Measurements from ENCODE around the gene TMEM139. TPM values are rescaled to one million over a fixed set of nuclear protein-coding genes. Genes with fewer than 3 reads are reported as not detected.
"Not testable (repeated sequence)": the region's sequence is repeated elsewhere in the genome, so short reads cannot be mapped to it uniquely, and the experiment has no call there.

The TMEM139 gene
- polyA plus RNA-seq, 3 donors: 0.55 TPM; not detected in 2

DNA sequence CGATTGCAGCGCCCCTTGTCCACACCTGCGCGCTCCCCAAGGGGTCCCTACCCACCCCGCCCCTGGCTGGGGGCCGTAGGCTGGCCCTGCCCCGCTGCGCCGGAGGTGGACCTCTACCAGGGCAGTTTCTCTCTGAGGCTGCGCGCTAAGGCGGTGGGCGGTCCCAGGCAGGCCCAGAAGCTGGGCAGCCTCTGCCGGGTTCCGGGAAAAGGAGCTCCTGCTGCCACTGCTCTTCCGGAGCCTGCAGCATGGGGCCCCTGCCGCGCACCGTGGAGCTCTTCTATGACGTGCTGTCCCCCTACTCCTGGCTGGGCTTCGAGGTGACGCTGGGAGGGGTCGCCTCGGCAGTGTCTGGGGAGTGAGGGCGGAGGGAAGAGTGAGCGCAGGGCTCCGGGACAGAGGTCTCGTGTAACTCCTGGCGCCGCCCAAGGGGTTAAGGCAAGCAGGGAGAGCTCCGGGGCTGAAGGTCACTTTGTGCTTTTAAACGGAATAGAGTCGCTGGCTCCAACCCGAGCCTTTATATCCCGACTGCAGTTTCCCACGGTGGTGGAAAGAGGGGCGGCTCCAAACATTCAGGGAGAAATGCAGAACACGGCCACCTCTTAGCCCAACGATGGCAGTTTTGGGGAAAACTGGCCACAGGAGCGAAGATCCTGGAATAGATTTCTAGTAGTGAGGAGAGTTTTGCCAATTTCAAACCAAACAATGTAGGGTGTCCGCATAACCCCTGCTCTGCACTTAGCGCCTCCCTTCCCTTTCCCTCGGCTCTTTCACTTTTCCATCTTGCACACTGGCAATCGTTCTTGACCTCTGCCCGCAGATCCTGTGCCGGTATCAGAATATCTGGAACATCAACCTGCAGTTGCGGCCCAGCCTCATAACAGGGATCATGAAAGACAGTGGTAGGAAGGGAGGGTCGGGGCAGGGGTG lies 21.2 kb upstream of the TMEM139 start, which contains the start of gene GSTK1:
TSS of gene GSTK1 (plus strand) at position 176 of the 930 bp plus-strand sequence. CDS start at position 249, 73 bp downstream.
- Mint-ChIP-seq H3K27ac (peak within 1 kb of the TSS; percentile 61 to 92 (median 87)), H3K4me1 (peaks cover 33% of the 10 kb centered on the region), H3K9me3 (peaks cover 0 to 4% (median 0%) of the 10 kb centered on the region in 7 donors), H3K4me3 (peak within 1 kb of the TSS; percentile 95 to 96), H3K36me3 (peaks cover 38% of the 10 kb centered on the region in 2 donors), H3K27me3 (ENCODE audit: low read depth in 3 of 3) (peaks cover 0 to 2% (median 0%) of the 10 kb centered on the region in 3 donors)
- peak within 1 kb of the TSS; percentile 98 for H2AFZ ChIP-seq (ENCODE audit: insufficient read depth, low read depth, low read length, poor library complexity, severe bottlenecking)
- H3K9ac ChIP-seq (ENCODE audit: insufficient read depth, low read length, poor library complexity, severe bottlenecking): peak within 1 kb of the TSS; percentile 90
- TF ChIP-seq CTCF (IDR thresholded peaks at IDR 0.05): no peak
- peaks cover 26 to 33% of the 10 kb centered on the region in 2 donors for H3K4me1 ChIP-seq (ENCODE audit: control insufficient read depth in 1 of 2, insufficient read depth in 2 of 2, low read length in 2 of 2)
- H3K27ac ChIP-seq (ENCODE audit: low read depth in 1 of 2, low read length in 2 of 2): peak within 1 kb of the TSS; percentile 22 to 91
- intact Hi-C loops (cut with micrococcal nuclease): no loop called here
- H3K36me3 ChIP-seq (replicated peaks in 1 of 2; ENCODE audit: control insufficient read depth in 1 of 2, insufficient read depth in 2 of 2, low read length in 2 of 2): peaks cover 22 to 36% of the 10 kb centered on the region in 2 donors
- H4K20me1 ChIP-seq (ENCODE audit: insufficient read depth, low read length): peaks cover 35% of the 10 kb centered on the region
- under 1% methylated on average over 41 of the region's 48 CpGs for WGBS (ENCODE audit: insufficient coverage)
- no peaks in the 10 kb centered on the region for H3K9me3 ChIP-seq (replicated peaks in 1 of 2; ENCODE audit: control insufficient read depth in 1 of 2, insufficient read depth in 1 of 2, low read length in 2 of 2)
- H3K4me2 ChIP-seq (replicated peaks; ENCODE audit: extremely low read depth, low read length, poor library complexity, severe bottlenecking): peak within 1 kb of the TSS; percentile 83
- DNase-seq: peak; percentile 47 to 69 (median 52)
- H3K27me3 ChIP-seq (ENCODE audit: control insufficient read depth in 2 of 2, insufficient read depth in 2 of 2, low read length in 2 of 2): no peaks in the 10 kb centered on the region
- peaks cover 39% of the 10 kb centered on the region for H3K79me2 ChIP-seq (ENCODE audit: insufficient read depth, low read length)
- H3K4me3 ChIP-seq (replicated peaks in 1 of 3; ENCODE audit: low read depth in 2 of 3, low read length in 3 of 3): peak within 1 kb of the TSS; percentile 82 to 99 (median 92)

GRCh38 chr7:143264196-143264568 lies 20.6 kb upstream of the TMEM139 start:
- Histone ChIP-seq H4K20me1 (ENCODE audit: insufficient read depth, low read length) (peaks cover 40% of the 10 kb centered on the region), H3K4me1 (ENCODE audit: control insufficient read depth in 1 of 2, insufficient read depth in 2 of 2, low read length in 2 of 2) (peaks cover 21 to 26% of the 10 kb centered on the region in 2 donors), H3K79me2 (ENCODE audit: insufficient read depth, low read length) (peaks cover 39% of the 10 kb centered on the region), H3K27ac (ENCODE audit: low read depth in 1 of 2, low read length in 2 of 2) (peak overlapping the region in 1 of 2 donors; percentile 91), H3K4me3 (replicated peaks in 1 of 3; ENCODE audit: low read depth in 2 of 3, low read length in 3 of 3) (peak overlapping the region; percentile 82 to 99 (median 92)), H3K9ac (ENCODE audit: insufficient read depth, low read length, poor library complexity, severe bottlenecking) (peak overlapping the region; percentile 90), H2AFZ (ENCODE audit: insufficient read depth, low read depth, low read length, poor library complexity, severe bottlenecking) (peak overlapping the region; percentile 98), H3K36me3 (replicated peaks in 1 of 2; ENCODE audit: control insufficient read depth in 1 of 2, insufficient read depth in 2 of 2, low read length in 2 of 2) (peaks cover 28 to 43% of the 10 kb centered on the region in 2 donors), H3K4me2 (replicated peaks; ENCODE audit: extremely low read depth, low read length, poor library complexity, severe bottlenecking) (peak overlapping the region; percentile 83)
- H3K27me3 Mint-ChIP-seq (ENCODE audit: low read depth in 3 of 3); DNase-seq; H3K27me3 ChIP-seq (ENCODE audit: control insufficient read depth in 2 of 2, insufficient read depth in 2 of 2, low read length in 2 of 2); H3K9me3 ChIP-seq (replicated peaks in 1 of 2; ENCODE audit: control insufficient read depth in 1 of 2, insufficient read depth in 1 of 2, low read length in 2 of 2); H3K9me3 Mint-ChIP-seq; intact Hi-C loops (cut with micrococcal nuclease): not testable (repeated sequence)
- Mint-ChIP-seq H3K27ac (peak overlapping the region in 6 of 7 donors; percentile 25 to 92 (median 50)), H3K4me1 (peaks cover 32% of the 10 kb centered on the region), H3K36me3 (peaks cover 45% of the 10 kb centered on the region in 2 donors), H3K4me3 (peak overlapping the region; percentile 95 to 96)
- WGBS (ENCODE audit: insufficient coverage): 56% methylated on average over 11 of the region's 15 CpGs
